HAP-1 (cell line): Measurements from ENCODE around the gene ATF5.
"Not testable (repeated sequence)": the region's sequence is repeated elsewhere in the genome, so short reads cannot be mapped to it uniquely, and the experiment has no call there.

ENCODE experiments used
- DNase-seq, 2 experiments: peaks; one replicate each; pipeline ENCODE4 v3.0.0-alpha.2; 2016 to 2020; ENCODE audit warnings: low spot score in 2 of 2
- H3K27me3 ChIP-seq: fragments of 250-450 bp; sonication (Bioruptor Pico); 2 replicates; pipeline ENCODE4 v1.5.1; 2020; ENCODE audit warnings: low read depth, mild to moderate bottlenecking, moderate library complexity
- H3K36me3 ChIP-seq: fragments of 250-450 bp; sonication (Bioruptor Pico); replicated peaks from 2 replicates; pipeline ENCODE4 v1.5.1; 2020; ENCODE audit warnings: mild to moderate bottlenecking
- H3K4me1 ChIP-seq: fragments of 250-450 bp; sonication (Bioruptor Pico); 2 replicates; pipeline ENCODE4 v1.5.1; 2020; ENCODE audit warnings: mild to moderate bottlenecking
- H3K4me3 ChIP-seq: fragments of 250-450 bp; sonication (Bioruptor Pico); 2 replicates; pipeline ENCODE4 v1.5.1; 2020; ENCODE audit warnings: mild to moderate bottlenecking, moderate library complexity
- H3K9me3 ChIP-seq: fragments of 250-450 bp; sonication (Bioruptor Pico); 2 replicates; pipeline ENCODE4 v1.5.1; 2020; ENCODE audit warnings: mild to moderate bottlenecking, moderate library complexity
- in situ Hi-C: fragments of 300-500 bp; cut with MboI; formaldehyde crosslinking; loops from 3 replicates; pipeline ENCODE4 v1.14.3; 2020; ENCODE audit warnings: low sequenced_read_pairs, inconsistent platforms, mixed read lengths

The ATF5 gene

GRCh38 chr19:49923055-49924003 lies 5.7 kb upstream of the ATF5 start:
- Histone ChIP-seq H3K4me1 (peaks cover 18% of the 10 kb centered on the region; the same call in 1 of the 2 replicates), H3K4me3 (no peak overlapping the region), H3K27me3 (no peaks in the 10 kb centered on the region), H3K36me3 (peaks cover 75% of the 10 kb centered on the region), H3K9me3 (no peaks in the 10 kb centered on the region)
- DNase-seq, result no peak
- in situ Hi-C loops, result no loop called here

DNA sequence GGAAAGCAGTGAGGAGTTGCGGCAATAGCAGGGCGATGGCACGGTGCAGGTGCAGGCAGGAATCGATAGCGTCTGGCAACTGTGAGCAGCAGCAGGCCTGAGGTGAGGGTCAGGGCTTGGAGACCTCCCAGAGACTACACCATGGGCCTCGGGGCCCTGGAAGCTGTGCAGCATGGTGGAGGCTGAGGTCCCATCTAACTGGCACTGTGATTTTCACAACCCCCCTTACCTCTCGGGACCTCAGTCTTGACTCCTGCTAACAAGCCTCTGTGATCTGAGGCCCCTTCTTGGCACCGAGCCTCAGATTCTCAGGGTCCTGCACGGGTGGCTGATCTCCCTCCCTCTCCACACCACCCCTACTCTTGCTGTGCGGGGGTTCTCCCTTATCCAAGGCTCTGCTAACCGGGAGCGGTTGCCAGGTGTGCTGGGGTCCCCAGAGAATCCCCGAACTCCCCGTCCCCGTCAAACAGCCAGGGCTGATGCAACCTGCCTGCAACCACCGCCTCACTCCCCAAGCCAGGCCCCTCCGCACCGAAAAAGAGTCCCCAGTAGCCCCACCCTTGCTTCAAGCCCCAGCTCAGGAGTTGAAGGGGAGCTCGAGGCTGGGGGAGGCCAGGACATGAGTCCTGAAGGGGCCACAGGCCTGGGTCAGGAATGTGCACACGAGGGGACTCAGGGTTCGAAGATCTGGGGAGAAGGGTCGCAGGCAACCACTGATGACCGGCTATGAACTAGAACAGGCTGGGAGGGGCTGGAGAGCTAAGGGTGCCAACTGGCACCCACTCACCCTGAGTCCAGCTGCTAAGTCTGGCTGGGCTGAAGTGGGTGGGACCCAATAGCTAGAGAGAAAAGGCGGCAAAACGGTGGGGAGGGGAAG lies 4.8 kb upstream of the ATF5 start:
- no peaks in the 10 kb centered on the region for H3K27me3 ChIP-seq
- H3K9me3 ChIP-seq, result no peaks in the 10 kb centered on the region
- peaks cover 20% of the 10 kb centered on the region; the same call in 1 of the 2 replicates for H3K4me1 ChIP-seq
- in situ Hi-C loops, result no loop called here
- no peak overlapping the region for H3K4me3 ChIP-seq
- no peak for DNase-seq
- peaks cover 69% of the 10 kb centered on the region for H3K36me3 ChIP-seq

- DNase-seq, H3K27me3 ChIP-seq, H3K4me3 ChIP-seq, H3K9me3 ChIP-seq, in situ Hi-C loops: not testable (repeated sequence)
- peaks cover 68% of the 10 kb centered on the region for H3K36me3 ChIP-seq
- H3K4me1 ChIP-seq, result peaks cover 20% of the 10 kb centered on the region; the same call in 1 of the 2 replicates
These were observed 4.2 kb upstream of the ATF5 start for GRCh38 chr19:49924881-49925210.

GRCh38 chr19:49925486-49925885 lies 3.5 kb upstream of the ATF5 start:
- H3K4me3 ChIP-seq, result no peak overlapping the region
- no peaks in the 10 kb centered on the region for H3K9me3 ChIP-seq
- DNase-seq, result no peak
- peaks cover 68% of the 10 kb centered on the region for H3K36me3 ChIP-seq
- in situ Hi-C loops, result no loop called here
- no peaks in the 10 kb centered on the region for H3K27me3 ChIP-seq
- peaks cover 20% of the 10 kb centered on the region; the same call in 1 of the 2 replicates for H3K4me1 ChIP-seq

DNA sequence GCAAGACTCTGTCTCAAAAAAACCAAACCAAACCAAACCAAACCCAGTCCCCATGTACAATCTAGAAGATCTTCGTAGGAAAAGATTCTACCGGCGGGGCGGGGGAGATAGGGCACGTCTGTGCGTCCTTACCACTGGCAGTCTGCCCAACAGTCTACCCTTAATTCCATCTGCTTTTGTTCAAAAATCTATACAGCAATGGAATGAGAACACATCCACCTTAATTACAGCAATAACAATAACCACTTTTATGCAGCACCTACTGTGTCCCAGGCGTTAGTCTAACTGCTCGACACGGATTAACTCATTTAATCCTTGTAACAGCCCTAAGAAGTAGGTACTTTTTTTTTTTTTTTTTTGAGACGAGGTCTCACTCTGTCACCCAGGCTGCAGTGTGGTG lies 2.5 kb upstream of the ATF5 start:
- no peaks in the 10 kb centered on the region for H3K9me3 ChIP-seq
- DNase-seq, result peak; percentile 72 to 75
- peaks cover 60% of the 10 kb centered on the region for H3K36me3 ChIP-seq
- H3K27me3 ChIP-seq, result no peaks in the 10 kb centered on the region
- peaks cover 20% of the 10 kb centered on the region; the same call in 1 of the 2 replicates for H3K4me1 ChIP-seq
- H3K4me3 ChIP-seq, result no peak overlapping the region; the same call in 1 of the 2 replicates
- in situ Hi-C loops, result no loop called here

- no peaks in the 10 kb centered on the region for H3K27me3 ChIP-seq
- H3K9me3 ChIP-seq, result no peaks in the 10 kb centered on the region
- peak overlapping the region; percentile 72 for H3K4me3 ChIP-seq
- H3K36me3 ChIP-seq, result peaks cover 51% of the 10 kb centered on the region
- in situ Hi-C loops, result no loop called here
- no peak for DNase-seq
- peaks cover 20% of the 10 kb centered on the region; the same call in 1 of the 2 replicates for H3K4me1 ChIP-seq
These were observed 1.3 kb upstream of the ATF5 start for GRCh38 chr19:49927526-49928264.

DNA sequence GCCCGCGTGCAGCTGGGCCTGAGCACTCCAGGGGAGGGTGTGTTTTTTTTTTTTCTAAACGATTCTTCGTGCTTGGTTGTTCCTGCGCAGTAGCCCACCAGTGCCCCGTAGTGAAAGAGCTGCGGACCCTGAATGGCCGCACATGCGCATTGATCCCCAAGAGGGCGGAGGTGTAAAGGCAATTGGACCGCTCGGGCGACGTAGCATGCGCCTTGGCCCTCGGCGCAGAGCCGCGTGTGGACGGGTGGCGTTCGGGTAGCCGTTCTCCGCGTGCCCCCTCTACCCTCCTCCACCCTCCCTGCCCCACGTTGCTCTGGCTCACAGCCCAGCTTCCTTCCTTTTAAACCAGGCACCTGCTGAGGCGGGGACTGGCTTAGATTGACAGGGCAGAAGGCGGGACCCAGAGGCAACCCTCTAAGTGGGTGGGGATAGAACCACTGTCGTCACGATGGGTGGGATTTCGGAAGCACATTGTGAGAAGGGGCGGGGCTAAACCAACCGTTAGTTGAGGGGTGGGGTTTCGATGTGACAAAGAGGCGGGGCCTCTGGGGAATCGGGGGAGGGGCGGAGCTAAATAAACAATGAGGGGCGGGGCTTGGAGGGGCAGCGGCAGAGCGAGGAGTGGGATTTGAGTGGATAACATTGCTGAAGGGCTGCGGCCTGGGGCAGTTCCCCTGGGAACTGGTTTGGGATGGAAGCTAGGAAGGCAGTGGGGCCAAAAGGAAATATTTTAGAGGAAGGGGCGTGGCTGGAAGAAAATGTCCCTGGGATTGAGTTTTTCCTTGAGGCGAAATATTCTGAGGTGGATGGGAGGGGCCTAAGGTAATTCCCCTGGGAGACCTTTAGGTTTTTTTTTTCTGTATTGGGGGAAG lies 842 bp downstream of the ATF5 start:
- H3K27me3 ChIP-seq, result no peaks in the 10 kb centered on the region
- no peaks in the 10 kb centered on the region for H3K9me3 ChIP-seq
- DNase-seq, result peak; percentile 95 to 98
- H3K36me3 ChIP-seq, result peaks cover 29% of the 10 kb centered on the region
- in situ Hi-C loops, result no loop called here
- peak overlapping the region; percentile 72 for H3K4me3 ChIP-seq
- peaks cover 20% of the 10 kb centered on the region; the same call in 1 of the 2 replicates for H3K4me1 ChIP-seq

- H3K4me3 ChIP-seq, result peak overlapping the region; percentile 4
- peak in 1 of 2 experiments; percentile 81 for DNase-seq
These were observed 1.5 kb downstream of the ATF5 start for GRCh38 chr19:49930483-49931011.

DNA sequence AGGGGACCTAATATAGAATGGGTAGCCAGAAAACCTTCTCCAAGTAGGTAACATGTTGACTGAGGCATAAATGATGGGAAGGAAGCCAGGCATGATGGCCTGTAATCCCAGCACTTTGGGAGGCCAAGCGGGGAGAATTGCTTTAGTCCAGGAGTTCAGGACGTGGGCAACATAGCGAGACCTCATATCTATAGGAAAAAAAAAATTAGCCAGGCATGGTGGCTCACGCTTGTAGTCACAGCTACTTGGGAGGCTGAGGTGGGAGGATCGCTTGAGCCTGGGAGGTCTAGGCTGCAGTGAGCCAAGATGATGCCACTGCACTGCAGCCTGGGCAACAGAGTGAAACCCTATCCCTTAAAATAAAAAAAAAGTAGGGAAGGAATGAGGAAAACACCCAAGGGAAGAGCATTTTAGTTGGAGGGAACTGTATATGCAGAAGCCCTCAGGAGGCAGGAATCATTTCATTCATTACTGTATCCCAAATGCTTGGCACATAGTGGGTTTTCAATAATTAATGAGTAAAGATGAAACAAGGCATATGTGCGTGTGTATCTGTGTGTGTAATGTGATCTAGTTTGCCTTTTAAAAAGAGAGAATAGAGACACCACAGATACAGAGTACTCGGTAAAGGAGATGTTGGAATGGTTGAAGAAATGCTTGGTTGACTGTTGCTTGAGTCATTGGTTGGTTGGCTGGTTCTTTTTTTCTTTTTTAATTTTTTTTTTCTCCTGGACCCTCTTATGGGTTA lies 2.5 kb downstream of the ATF5 start:
- H3K9me3 ChIP-seq, result no peaks in the 10 kb centered on the region
- H3K36me3 ChIP-seq, result peaks cover 13% of the 10 kb centered on the region
- H3K4me3 ChIP-seq, result no peak overlapping the region
- no peaks in the 10 kb centered on the region for H3K27me3 ChIP-seq
- peaks cover 17% of the 10 kb centered on the region; the same call in 1 of the 2 replicates for H3K4me1 ChIP-seq
- no peak for DNase-seq
- in situ Hi-C loops, result no loop called here

More at GRCh38 chr19:49930483-49931011, 1.5 kb downstream of the ATF5 start:
- Histone ChIP-seq H3K27me3 (no peaks in the 10 kb centered on the region), H3K36me3 (peaks cover 22% of the 10 kb centered on the region), H3K4me1 (peaks cover 20% of the 10 kb centered on the region; the same call in 1 of the 2 replicates), H3K9me3 (no peaks in the 10 kb centered on the region)
- in situ Hi-C loops, result no loop called here

DNA sequence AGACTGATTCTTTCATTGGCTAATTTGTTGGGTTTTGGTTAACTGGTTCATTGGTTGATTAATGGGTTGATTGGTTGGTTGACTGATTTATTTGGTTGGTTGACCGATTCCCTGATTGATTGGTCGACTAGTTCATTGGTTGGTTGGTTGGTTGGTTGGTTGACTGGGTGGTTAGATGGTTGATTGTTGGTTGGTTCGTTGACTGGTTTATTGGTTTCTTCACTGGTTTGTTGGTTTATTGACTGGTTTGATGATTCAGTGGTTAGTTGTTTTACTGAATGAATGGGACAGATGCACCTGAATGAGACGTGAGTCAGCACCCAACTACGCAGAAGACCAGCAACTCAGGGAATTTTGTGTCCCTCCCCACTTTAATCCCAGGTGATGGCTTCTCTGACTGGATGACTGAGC lies 3.0 kb downstream of the ATF5 start:
- Histone ChIP-seq H3K36me3 (peaks cover 10% of the 10 kb centered on the region), H3K4me1 (peaks cover 15% of the 10 kb centered on the region; the same call in 1 of the 2 replicates), H3K4me3 (no peak overlapping the region), H3K27me3 (no peaks in the 10 kb centered on the region), H3K9me3 (no peaks in the 10 kb centered on the region)
- no peak for DNase-seq
- in situ Hi-C loops, result no loop called here

DNA sequence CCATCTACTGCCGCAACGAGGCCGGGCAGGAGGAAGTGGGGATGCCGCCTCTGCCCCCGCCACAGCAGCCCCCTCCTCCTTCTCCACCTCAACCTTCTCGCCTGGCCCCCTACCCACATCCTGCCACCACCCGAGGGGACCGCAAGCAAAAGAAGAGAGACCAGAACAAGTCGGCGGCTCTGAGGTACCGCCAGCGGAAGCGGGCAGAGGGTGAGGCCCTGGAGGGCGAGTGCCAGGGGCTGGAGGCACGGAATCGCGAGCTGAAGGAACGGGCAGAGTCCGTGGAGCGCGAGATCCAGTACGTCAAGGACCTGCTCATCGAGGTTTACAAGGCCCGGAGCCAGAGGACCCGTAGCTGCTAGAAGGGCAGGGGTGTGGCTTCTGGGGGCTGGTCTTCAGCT lies 3.7 kb downstream of the ATF5 start:
- peaks cover 3% of the 10 kb centered on the region for H3K36me3 ChIP-seq
- no peaks in the 10 kb centered on the region for H3K27me3 ChIP-seq
- in situ Hi-C loops, result no loop called here
- DNase-seq, result no peak
- no peaks in the 10 kb centered on the region for H3K9me3 ChIP-seq
- H3K4me1 ChIP-seq, result peaks cover 8% of the 10 kb centered on the region
- H3K4me3 ChIP-seq, result no peak overlapping the region

GRCh38 chr19:49933643-49934042 lies 4.6 kb downstream of the ATF5 start:
- H3K4me1 ChIP-seq, result peaks cover 3% of the 10 kb centered on the region
- H3K4me3 ChIP-seq, result no peak overlapping the region

More at GRCh38 chr19:49933643-49934042, 4.6 kb downstream of the ATF5 start:
- Histone ChIP-seq H3K36me3 (no peaks in the 10 kb centered on the region), H3K9me3 (no peaks in the 10 kb centered on the region), H3K27me3 (no peaks in the 10 kb centered on the region)
- in situ Hi-C loops, result no loop called here
- no peak for DNase-seq
